ENCODE results near the gene FKBP1C. TPM values are rescaled to one million over a fixed set of nuclear protein-coding genes. Genes with fewer than 3 reads are reported as not detected.
"Not testable (repeated sequence)": the region's sequence is repeated elsewhere in the genome, so short reads cannot be mapped to it uniquely, and the experiment has no call there.

Gene FKBP1C
- total RNA-seq, result 1 to 10 TPM in 1 of 3 donors, under 1 TPM in 1, not detected in 1; 0.75 to 1.2 TPM
- not detected for total RNA-seq (2013)

GRCh38 chr6:63211343-63211742 is at the start of gene FKBP1C:
FKBP1C (plus strand) TSS chr6:63211469.
- H3K36me3 Mint-ChIP-seq; H3K4me3 ChIP-seq (ENCODE audit: low read length); H3K4me1 ChIP-seq (ENCODE audit: control insufficient read depth, insufficient read depth, low read length); ATAC-seq; H3K27me3 ChIP-seq (ENCODE audit: control insufficient read depth, insufficient read depth, low read length); DNase-seq; H3K36me3 ChIP-seq (ENCODE audit: control insufficient read depth, insufficient read depth, low read length); H3K4me1 Mint-ChIP-seq; H3K9me3 ChIP-seq (ENCODE audit: control insufficient read depth, insufficient read depth, low read length); intact Hi-C loops (cut with micrococcal nuclease); H3K27me3 Mint-ChIP-seq (ENCODE audit: low read depth in 2 of 2); H3K27ac Mint-ChIP-seq; H3K4me3 Mint-ChIP-seq; H3K27ac ChIP-seq (ENCODE audit: low read length): not testable (repeated sequence)
- H3K9me3 Mint-ChIP-seq, result peaks cover 7 to 12% of the 10 kb centered on the region in 2 donors
- 96% methylated on average over 26 of the region's 27 CpGs for WGBS (ENCODE audit: insufficient coverage)

GRCh38 chr6:63164047-63164803 is 47.0 kb upstream of the FKBP1C start:
- H3K9me3 ChIP-seq (ENCODE audit: control insufficient read depth, insufficient read depth, low read length); H3K4me3 Mint-ChIP-seq; DNase-seq; H3K27ac Mint-ChIP-seq; H3K36me3 ChIP-seq (ENCODE audit: control insufficient read depth, insufficient read depth, low read length); H3K4me1 ChIP-seq (ENCODE audit: control insufficient read depth, insufficient read depth, low read length); H3K4me3 ChIP-seq (ENCODE audit: low read length); H3K27me3 ChIP-seq (ENCODE audit: control insufficient read depth, insufficient read depth, low read length); H3K4me1 Mint-ChIP-seq; H3K27ac ChIP-seq (ENCODE audit: low read length); ATAC-seq; H3K36me3 Mint-ChIP-seq; H3K27me3 Mint-ChIP-seq (ENCODE audit: low read depth in 2 of 2); intact Hi-C loops (cut with micrococcal nuclease): not testable (repeated sequence)
- peaks cover 9 to 19% of the 10 kb centered on the region in 2 donors for H3K9me3 Mint-ChIP-seq
- WGBS (ENCODE audit: insufficient coverage), result 88% methylated on average over 33 of the region's 37 CpGs

GRCh38 chr6:63174173-63174572 is 37.1 kb upstream of the FKBP1C start:
- H3K27ac Mint-ChIP-seq, result no peak overlapping the region

GRCh38 chr6:63176181-63176580 is 35.1 kb upstream of the FKBP1C start:
- WGBS (ENCODE audit: insufficient coverage), result 93% methylated on average over 3 of the region's 5 CpGs
- Mint-ChIP-seq H3K27ac (no peak overlapping the region), H3K9me3 (peaks cover 8 to 16% of the 10 kb centered on the region in 2 donors), H3K36me3 (no peaks in the 10 kb centered on the region), H3K4me1 (no peaks in the 10 kb centered on the region), H3K27me3 (ENCODE audit: low read depth in 2 of 2) (no peaks in the 10 kb centered on the region), H3K4me3 (no peak overlapping the region)
- intact Hi-C loops (cut with micrococcal nuclease), result no loop called here
- no peaks in the 10 kb centered on the region for H3K4me1 ChIP-seq (ENCODE audit: control insufficient read depth, insufficient read depth, low read length)
- no peaks in the 10 kb centered on the region for H3K36me3 ChIP-seq (ENCODE audit: control insufficient read depth, insufficient read depth, low read length)
- ATAC-seq (no peak), DNase-seq (no peak)
- TF ChIP-seq CTCF (IDR thresholded peaks at IDR 0.05), result no peak
- H3K27ac ChIP-seq (ENCODE audit: low read length), result no peak overlapping the region
- no peaks in the 10 kb centered on the region for H3K9me3 ChIP-seq (ENCODE audit: control insufficient read depth, insufficient read depth, low read length)
- no peaks in the 10 kb centered on the region for H3K27me3 ChIP-seq (ENCODE audit: control insufficient read depth, insufficient read depth, low read length)
- H3K4me3 ChIP-seq (ENCODE audit: low read length), result no peak overlapping the region

More at GRCh38 chr6:63174173-63174572, 37.1 kb upstream of the FKBP1C start:
- Histone ChIP-seq H3K27ac (ENCODE audit: low read length) (no peak overlapping the region), H3K4me1 (ENCODE audit: control insufficient read depth, insufficient read depth, low read length) (no peaks in the 10 kb centered on the region), H3K36me3 (ENCODE audit: control insufficient read depth, insufficient read depth, low read length) (no peaks in the 10 kb centered on the region), H3K27me3 (ENCODE audit: control insufficient read depth, insufficient read depth, low read length) (no peaks in the 10 kb centered on the region), H3K4me3 (ENCODE audit: low read length) (no peak overlapping the region), H3K9me3 (ENCODE audit: control insufficient read depth, insufficient read depth, low read length) (no peaks in the 10 kb centered on the region)
- Mint-ChIP-seq H3K27me3 (ENCODE audit: low read depth in 2 of 2) (no peaks in the 10 kb centered on the region), H3K4me1 (no peaks in the 10 kb centered on the region), H3K36me3 (no peaks in the 10 kb centered on the region), H3K4me3 (no peak overlapping the region), H3K9me3 (peaks cover 10 to 24% of the 10 kb centered on the region in 2 donors)
- ATAC-seq, result no peak
- WGBS (ENCODE audit: insufficient coverage), result no CpG with 5 or more reads among the region's 1 CpG
- intact Hi-C loops (cut with micrococcal nuclease), result no loop called here
- DNase-seq, result no peak
- no peak for TF ChIP-seq CTCF (IDR thresholded peaks at IDR 0.05)
